DND-41 (cell line): ENCODE data around the gene SAC3D1.

Source experiments
- ATAC-seq: fragments of 200-7000 bp; cut with Tn5 transposase; 3 replicates; pipeline ENCODE4 v1.9.1; 2021; ENCODE audit warnings: low read depth; ENCODE audit not compliant: insufficient read depth
- DNase-seq: peaks from one replicate; pipeline ENCODE4 v3.0.0-alpha.2; 2020
- H2AFZ ChIP-seq: 2 replicates; pipeline ENCODE4 v1.6.0; 2012; ENCODE audit warnings: low read depth, low read length
- H3K27ac ChIP-seq: 2 replicates; pipeline ENCODE4 v1.5.1; 2012; ENCODE audit warnings: low read length, inconsistent platforms
- H3K27me3 ChIP-seq: fragments of 200-600 bp; sonication (generic); 2 replicates; pipeline ENCODE4 v1.6.0; 2012; ENCODE audit warnings: low read length, mild to moderate bottlenecking, inconsistent platforms; ENCODE audit not compliant: insufficient read depth, poor library complexity
- H3K36me3 ChIP-seq: 2 replicates; pipeline ENCODE4 v1.5.1; 2012; ENCODE audit warnings: low read length, inconsistent platforms; ENCODE audit not compliant: insufficient read depth
- H3K4me1 ChIP-seq: 2 replicates; pipeline ENCODE4 v1.5.1; 2012; ENCODE audit warnings: mild to moderate bottlenecking, low read length; ENCODE audit not compliant: insufficient read depth
- H3K4me2 ChIP-seq: 2 replicates; pipeline ENCODE4 v1.6.0; 2012; ENCODE audit warnings: mild to moderate bottlenecking, moderate library complexity, low read length, inconsistent platforms; ENCODE audit not compliant: insufficient read depth
- H3K4me3 ChIP-seq, 2 experiments: fragments of 200-600 bp in 1 of 2; shearing (Covaris generic) in 1 of 2; 2 replicates each; pipeline ENCODE4 v1.5.1; 2012 to 2016; ENCODE audit warnings: inconsistent platforms in 2 of 2, low read length in 2 of 2, mild to moderate bottlenecking in 2 of 2, low read depth in 1 of 2, moderate library complexity in 1 of 2
- H3K79me2 ChIP-seq: 2 replicates; pipeline ENCODE4 v1.6.0; 2012; ENCODE audit warnings: low read length, inconsistent platforms; ENCODE audit not compliant: insufficient read depth
- H3K9ac ChIP-seq: 2 replicates; pipeline ENCODE4 v1.6.0; 2012; ENCODE audit warnings: low read depth, mild to moderate bottlenecking, inconsistent platforms, low read length, moderate library complexity
- H3K9me3 ChIP-seq: 2 replicates; pipeline ENCODE4 v1.5.1; 2012; ENCODE audit warnings: low read length, moderate library complexity, mild to moderate bottlenecking, inconsistent platforms; ENCODE audit not compliant: insufficient read depth, severe bottlenecking
- H4K20me1 ChIP-seq: 2 replicates; pipeline ENCODE4 v1.6.0; 2012; ENCODE audit warnings: low read length; ENCODE audit not compliant: insufficient read depth
- EZH2 ChIP-seq: IDR thresholded peaks from 3 replicates; pipeline ENCODE4 v1.6.1; 2012; ENCODE audit warnings: borderline replicate concordance, low read depth, mild to moderate bottlenecking, moderate library complexity, low read length, inconsistent platforms; ENCODE audit not compliant: severe bottlenecking
- TF ChIP-seq, protein P1 (sequence below): IDR thresholded peaks from 2 replicates; pipeline ENCODE4 v1.5.1; 2012; ENCODE audit warnings: borderline replicate concordance, low read length, moderate library complexity, mild to moderate bottlenecking; ENCODE audit not compliant: poor library complexity, severe bottlenecking; ENCODE audit errors: extremely low read depth

Gene SAC3D1

DNA sequence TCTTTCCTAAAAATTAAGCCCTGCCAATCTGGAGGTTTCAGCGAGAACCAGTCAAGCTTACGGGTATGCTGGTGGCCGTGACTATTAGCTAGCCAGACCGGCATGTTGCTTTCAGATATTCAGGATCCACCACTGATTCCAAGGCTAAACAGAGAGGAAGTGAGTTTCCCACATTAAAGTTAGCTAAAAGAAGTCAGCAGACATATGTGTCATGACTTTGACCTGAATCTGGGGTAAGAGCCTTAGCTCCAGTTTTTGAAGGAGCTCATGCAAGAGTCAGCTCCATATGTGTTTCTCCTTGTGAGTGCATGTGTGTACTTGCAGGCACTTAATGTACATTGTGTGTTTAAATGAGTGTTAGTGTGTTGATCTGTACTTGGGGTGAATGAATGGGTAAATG lies 44.4 kb downstream of the SAC3D1 start:
- no peaks in the 10 kb centered on the region for H3K27me3 ChIP-seq
- H3K27ac ChIP-seq: no peak overlapping the region
- H3K4me1 ChIP-seq: peaks cover 44% of the 10 kb centered on the region
- no peak overlapping the region for H2AFZ ChIP-seq
- TF ChIP-seq, protein P1, sequence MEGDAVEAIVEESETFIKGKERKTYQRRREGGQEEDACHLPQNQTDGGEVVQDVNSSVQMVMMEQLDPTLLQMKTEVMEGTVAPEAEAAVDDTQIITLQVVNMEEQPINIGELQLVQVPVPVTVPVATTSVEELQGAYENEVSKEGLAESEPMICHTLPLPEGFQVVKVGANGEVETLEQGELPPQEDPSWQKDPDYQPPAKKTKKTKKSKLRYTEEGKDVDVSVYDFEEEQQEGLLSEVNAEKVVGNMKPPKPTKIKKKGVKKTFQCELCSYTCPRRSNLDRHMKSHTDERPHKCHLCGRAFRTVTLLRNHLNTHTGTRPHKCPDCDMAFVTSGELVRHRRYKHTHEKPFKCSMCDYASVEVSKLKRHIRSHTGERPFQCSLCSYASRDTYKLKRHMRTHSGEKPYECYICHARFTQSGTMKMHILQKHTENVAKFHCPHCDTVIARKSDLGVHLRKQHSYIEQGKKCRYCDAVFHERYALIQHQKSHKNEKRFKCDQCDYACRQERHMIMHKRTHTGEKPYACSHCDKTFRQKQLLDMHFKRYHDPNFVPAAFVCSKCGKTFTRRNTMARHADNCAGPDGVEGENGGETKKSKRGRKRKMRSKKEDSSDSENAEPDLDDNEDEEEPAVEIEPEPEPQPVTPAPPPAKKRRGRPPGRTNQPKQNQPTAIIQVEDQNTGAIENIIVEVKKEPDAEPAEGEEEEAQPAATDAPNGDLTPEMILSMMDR: no peak
- no peak for TF ChIP-seq EZH2
- DNase-seq (no peak), ATAC-seq (no peak)
- H3K79me2 ChIP-seq: peaks cover 54% of the 10 kb centered on the region
- H3K4me2 ChIP-seq: peak overlapping the region; percentile 89
- no peaks in the 10 kb centered on the region for H3K9me3 ChIP-seq
- H3K9ac ChIP-seq: peak overlapping the region; percentile 98; the same call in 1 of the 2 replicates
- peaks cover 23% of the 10 kb centered on the region for H4K20me1 ChIP-seq
- H3K4me3 ChIP-seq: peak overlapping the region in 1 of 2 experiments; percentile 89; a peak in 1 of 4 replicates
- H3K36me3 ChIP-seq: peaks cover 75% of the 10 kb centered on the region

DNA sequence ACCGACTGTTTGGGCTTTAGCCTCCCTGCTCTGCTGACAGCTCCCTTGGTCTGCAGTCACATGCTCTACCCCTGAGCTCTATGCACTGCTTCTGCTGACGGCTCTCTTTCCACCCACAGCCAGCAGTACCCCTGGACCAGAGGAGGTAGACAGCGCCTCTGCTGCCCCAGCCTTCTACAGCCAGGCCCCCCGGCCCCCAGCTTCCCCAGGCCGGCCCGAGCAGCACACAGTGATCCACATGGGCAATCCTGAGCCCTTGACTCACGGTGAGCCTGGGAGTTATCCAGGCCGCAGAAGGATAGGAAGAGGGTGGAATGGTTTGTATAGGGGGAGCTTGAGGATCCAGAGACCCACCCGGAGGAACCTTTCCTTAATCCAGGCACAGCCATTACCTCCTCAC lies 45.8 kb downstream of the SAC3D1 start:
- no peaks in the 10 kb centered on the region for H3K9me3 ChIP-seq
- no peak for ATAC-seq
- H2AFZ ChIP-seq: no peak overlapping the region
- peaks cover 30% of the 10 kb centered on the region for H3K4me1 ChIP-seq
- no peak overlapping the region for H3K27ac ChIP-seq
- H3K9ac ChIP-seq: no peak overlapping the region
- peaks cover 13% of the 10 kb centered on the region for H4K20me1 ChIP-seq
- peaks cover 41% of the 10 kb centered on the region for H3K79me2 ChIP-seq
- H3K27me3 ChIP-seq: no peaks in the 10 kb centered on the region
- TF ChIP-seq EZH2: no peak
- TF ChIP-seq, protein P1: no peak
- no peak for DNase-seq
- H3K4me2 ChIP-seq: no peak overlapping the region
- H3K36me3 ChIP-seq: peaks cover 61% of the 10 kb centered on the region
- no peak overlapping the region for H3K4me3 ChIP-seq

DNA sequence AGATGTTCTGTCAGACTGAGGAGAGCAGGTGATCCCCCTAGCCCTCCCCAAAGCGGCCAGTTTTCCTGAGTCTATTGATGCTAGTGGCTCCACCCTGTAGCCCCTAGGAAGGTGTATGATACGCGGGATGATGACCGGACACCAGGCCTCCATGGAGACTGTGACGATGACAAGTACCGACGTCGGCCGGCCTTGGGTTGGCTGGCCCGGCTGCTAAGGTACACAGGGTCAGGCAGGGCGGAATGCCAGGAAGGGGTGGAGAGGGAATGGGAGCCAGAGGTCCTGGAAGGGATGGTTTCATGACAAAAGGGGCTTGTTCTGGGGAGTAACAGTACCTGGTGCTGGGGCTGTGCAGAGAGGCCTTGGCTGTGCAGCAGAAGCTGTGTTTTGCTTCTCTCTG lies 46.2 kb downstream of the SAC3D1 start:
- ATAC-seq (no peak), DNase-seq (no peak)
- H3K36me3 ChIP-seq: peaks cover 57% of the 10 kb centered on the region
- no peak overlapping the region for H3K9ac ChIP-seq
- no peak overlapping the region for H3K4me2 ChIP-seq
- H4K20me1 ChIP-seq: peaks cover 9% of the 10 kb centered on the region
- H3K27ac ChIP-seq: no peak overlapping the region
- no peaks in the 10 kb centered on the region for H3K27me3 ChIP-seq
- peaks cover 26% of the 10 kb centered on the region for H3K4me1 ChIP-seq
- H3K9me3 ChIP-seq: no peaks in the 10 kb centered on the region
- H3K79me2 ChIP-seq: peaks cover 37% of the 10 kb centered on the region
- H3K4me3 ChIP-seq: no peak overlapping the region
- TF ChIP-seq EZH2: no peak
- TF ChIP-seq, protein P1: no peak
- H2AFZ ChIP-seq: no peak overlapping the region

DNA sequence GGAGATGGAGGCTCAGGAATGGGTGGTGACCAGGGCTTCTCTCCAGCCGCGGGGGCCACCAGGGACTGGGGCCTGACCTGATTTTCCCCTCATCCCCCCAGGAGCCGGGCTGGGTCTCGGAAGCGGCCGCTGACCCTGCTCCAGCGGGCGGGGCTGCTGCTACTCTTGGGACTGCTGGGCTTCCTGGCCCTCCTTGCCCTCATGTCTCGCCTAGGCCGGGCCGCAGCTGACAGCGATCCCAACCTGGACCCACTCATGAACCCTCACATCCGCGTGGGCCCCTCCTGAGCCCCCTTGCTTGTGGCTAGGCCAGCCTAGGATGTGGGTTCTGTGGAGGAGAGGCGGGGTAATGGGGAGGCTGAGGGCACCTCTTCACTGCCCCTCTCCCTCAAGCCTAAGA lies 46.8 kb downstream of the SAC3D1 start:
- Histone ChIP-seq H4K20me1 (peaks cover 9% of the 10 kb centered on the region), H3K9ac (no peak overlapping the region), H3K36me3 (peaks cover 51% of the 10 kb centered on the region), H2AFZ (no peak overlapping the region), H3K9me3 (no peaks in the 10 kb centered on the region), H3K4me2 (no peak overlapping the region), H3K27me3 (no peaks in the 10 kb centered on the region), H3K27ac (no peak overlapping the region), H3K4me3 (no peak overlapping the region), H3K79me2 (peaks cover 31% of the 10 kb centered on the region), H3K4me1 (peaks cover 20% of the 10 kb centered on the region)
- TF ChIP-seq, protein P1: no peak
- no peak for TF ChIP-seq EZH2
- ATAC-seq: no peak
- no peak for DNase-seq
